CD4-positive, alpha-beta T cell treated with Interleukin-12 subunit alpha and Interleukin-12 subunit beta, for 1 hour (primary cell): ENCODE measurements around the gene SAP25.

Experiments used
- DNase-seq: peaks from one replicate; pipeline ENCODE4 v3.0.0-alpha.2; 2020

The SAP25 gene

DNA sequence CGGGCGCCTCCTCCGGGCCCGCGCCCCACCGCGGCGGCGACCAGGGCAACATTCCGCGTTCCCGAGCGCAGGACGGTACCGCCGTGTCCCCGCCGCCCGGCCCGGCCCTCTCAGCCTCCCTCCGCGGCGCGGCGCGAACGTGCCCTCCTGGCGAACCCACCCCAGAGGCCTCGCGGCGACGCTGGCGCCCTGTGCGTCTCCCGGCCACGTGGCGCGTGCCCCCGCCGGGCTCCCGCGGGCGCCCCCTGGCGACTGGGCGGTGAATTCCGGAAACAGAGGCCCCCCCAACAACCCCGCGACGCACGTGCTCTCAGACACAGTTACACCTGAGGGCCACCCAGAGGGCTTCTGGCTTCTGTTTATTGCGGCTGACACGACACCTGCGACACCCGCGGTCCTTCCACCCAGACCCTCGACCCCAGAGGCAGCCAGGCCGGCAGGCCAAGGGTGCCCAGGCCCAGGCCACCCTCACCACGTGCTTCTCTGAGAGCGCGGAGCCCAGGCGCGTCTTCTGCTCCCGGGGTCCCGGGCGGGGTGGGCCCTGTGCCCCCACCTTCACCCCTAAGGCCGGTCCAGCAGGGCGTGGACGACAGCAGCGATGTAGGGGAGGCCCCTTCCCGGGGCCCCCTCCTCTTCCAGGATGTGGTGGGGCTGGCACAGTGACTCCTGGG is at the start of gene SAP25:
TSS of gene SAP25 (minus strand) at position 210 of the 671 bp plus-strand sequence. CDS start at position 52, 158 bp downstream.
- DNase-seq: no peak

DNA sequence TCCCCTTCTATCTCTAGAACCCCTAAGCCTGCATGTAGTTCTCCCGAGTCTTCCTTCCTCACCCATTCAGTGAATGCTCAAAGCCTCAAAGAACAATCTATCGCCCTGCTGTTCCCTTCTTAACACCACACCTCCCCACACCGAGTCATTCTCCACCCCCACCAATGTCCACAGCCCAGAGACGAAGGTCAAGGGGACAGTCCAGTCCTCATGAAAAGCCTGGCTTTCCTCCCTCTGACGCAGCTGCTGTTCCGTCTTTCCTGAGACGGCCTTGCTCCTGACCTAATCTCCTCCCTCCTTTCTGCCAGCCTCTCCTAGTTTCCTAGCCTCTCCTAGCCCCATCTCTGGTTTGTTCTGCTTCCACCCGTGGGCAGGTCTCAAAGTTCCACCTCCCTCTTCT is 47.9 kb upstream of the SAP25 start:
- no peak for DNase-seq

DNA sequence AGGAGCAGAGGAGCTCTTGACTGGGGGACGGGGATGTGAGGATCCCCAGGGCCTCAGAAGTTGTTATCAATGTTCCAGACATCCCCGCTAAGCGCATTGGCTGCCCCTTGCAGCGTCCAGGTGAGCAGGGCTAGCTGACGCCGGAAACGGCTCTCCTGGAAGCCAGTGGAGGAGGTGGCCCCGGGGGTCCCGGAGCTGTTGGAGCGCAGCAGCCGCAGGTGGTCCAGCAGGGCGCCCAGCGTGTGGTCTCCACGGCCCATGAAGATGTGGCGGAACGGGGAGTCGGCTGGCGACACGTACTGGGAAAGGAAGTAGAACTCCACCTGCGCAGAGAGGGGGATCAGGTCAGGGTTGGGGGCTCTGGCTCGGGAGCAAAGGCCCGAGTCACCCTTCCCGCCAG is 47.1 kb upstream of the SAP25 start:
- DNase-seq: no peak

DNA sequence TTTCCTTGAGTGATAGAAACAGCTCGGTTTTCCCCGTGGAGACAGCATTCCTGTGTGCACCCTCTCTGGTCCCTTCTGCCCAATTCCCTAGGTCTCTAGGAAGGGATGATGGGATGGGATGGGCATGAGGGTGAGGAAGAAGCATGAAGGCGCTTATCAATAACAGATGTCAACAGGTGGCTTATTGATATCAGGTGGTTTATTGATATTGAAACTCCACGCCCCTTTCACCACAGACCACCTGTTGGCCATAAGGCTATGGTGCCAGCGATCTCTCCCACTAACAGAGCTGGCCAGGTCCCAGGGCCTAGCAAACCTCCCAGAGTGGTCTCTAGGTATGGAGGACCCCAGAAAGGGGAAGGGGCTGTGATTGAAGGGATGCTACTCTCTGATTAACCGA is 46.5 kb upstream of the SAP25 start:
- DNase-seq: no peak

DNA sequence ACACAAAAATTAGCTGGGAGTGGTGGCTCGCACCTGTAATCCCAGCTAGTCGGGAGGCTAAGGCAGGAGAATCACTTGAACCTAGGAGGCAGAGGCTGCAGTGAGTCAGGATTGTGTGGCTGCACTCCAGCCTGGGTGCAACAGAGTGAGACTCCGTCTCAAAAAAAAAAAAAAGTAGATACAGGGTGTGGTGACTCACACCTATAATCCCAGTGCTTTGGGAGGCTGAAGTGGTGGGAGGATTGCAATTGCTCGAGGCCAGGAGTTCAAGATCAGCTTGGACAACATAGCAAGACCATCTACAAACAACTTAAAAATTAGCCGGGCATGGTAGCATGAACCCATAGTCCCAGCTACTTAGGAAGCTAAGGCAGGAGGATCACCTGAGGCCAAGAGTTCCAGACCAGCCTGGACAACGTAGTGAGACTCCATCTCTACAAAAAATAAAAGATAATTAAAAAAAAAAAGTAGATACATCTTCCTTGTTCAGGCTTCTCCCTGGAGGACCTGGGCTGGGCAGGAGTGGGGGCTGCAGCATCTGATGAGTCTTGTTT is 40.7 kb upstream of the SAP25 start:
- DNase-seq: no peak

DNA sequence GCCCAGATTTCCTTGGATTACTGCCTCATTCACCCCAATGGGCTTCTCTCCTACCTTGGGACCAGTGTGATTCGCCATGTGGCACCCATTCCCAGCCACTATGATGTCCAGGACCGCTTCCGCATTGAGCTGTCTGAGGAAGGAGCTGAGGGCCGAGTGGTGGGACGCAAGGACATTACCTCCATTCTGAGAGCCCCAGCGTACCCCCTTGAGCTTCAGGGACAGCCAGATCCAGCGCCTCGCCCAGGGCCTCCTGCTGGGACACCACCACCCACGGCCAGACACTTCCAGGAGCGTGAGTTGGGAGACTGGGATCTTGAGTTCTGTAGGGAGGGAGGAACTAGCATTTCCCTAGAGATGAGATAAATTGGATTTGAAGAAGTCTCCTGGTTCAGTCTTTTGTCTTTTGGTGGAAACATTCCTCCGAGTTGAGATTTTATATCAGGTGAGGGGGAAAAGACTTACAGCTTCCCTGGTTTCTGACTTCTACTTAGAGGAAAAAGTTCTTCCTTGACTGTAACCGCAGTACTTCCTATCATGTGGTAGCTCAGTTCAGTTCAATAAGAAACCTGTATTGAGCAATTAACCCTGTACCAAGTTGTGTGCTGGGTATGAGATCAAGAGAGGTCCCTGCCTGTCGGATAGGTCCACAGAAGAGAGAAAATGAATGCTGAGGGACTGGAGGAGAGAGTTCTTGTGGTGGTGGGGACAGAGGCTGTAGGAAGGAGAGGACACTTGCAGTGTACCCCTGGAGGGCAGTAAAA is 39.9 kb upstream of the SAP25 start:
- no peak for DNase-seq

DNA sequence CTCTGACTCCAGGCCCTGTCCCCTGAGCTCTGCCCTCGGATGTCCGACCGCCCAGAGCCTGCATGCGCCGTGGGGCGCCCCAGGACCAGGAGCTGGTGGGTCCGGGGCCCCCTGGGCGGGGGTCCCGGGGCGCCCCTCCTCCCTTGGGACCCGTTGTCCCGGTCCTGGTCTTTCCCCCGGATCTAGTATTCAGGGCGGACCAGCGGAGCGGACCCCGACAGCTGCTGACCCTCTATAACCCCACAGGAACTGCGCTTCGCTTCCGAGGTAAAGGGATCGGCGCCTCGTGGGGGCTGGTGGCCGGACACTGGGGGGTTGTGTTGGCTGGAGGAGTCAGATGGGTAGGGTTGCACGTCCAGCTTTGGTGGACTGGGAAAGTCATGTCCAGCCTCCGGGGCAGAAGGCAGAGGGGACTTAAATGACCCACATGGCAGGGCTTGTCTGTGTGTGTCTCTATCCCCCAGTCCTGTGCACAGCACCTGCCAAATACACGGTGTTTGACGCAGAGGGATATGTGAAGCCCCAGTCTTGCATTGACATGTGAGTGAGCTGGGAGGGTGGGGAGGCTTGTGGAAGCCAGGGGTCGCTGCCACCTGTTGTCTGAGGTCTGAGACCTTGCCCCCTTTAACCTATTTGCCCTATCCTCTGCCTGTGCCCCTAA is 39.2 kb upstream of the SAP25 start:
- DNase-seq: no peak

DNA sequence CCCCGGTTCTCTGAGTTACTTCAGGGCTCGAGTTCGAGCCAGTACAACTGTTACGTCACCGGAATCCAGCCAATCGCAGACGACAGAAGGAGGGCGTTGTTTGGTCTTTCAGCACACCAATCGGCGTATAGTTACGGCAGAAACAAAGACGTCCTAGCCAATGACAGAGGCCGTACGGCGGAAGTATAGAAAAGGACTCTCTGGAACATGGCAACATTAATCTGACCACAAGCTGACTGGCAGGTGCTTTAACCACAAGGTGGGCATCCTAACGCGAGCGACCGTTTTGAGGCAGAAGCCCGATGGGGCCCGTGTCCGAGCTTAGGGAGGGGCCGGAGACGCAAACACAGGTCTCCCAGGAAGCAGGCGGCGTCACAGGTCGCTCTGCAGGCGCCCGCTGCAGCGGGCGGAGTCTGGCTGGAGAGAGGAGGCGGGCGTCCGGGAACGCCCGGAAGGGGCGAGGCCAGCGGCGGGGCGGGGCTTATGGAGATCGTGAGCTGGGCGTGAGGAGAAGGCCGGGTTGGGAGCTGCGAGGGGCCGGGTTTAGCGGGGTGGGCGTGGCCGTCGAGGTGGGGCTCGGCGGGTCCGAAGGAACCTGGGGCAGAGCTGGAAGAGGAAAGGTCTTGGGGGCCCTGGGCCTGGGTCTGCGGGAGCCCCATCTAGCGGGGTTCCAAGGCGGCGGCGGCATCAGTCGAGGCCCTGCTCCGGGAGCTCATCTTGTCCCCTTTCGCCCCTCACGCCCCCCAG is 38.5 kb upstream of the SAP25 start, which contains the start of gene MOSPD3:
TSS of gene MOSPD3 (plus strand) at position 558 of the 747 bp plus-strand sequence. CDS start 252 bp downstream, outside the sequence.
- DNase-seq: peak; percentile 98

DNA sequence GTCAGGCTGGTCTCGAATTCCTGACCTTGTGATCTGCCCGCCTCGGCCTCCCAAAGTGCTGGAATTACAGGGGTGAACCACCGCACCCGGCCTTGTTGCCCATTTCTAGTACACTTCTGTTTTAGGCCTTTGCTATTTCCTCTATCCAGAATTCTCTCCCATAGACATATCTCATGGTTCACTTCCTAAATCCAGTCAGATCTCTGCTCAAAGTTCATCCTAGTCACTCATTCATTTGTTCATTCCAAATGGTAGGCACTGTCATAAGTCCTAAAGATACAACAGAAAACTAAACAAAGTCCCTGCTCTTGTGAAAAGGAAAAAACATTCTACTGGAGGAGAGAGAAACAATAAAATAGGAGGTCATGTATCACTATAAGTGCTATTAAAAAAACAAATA is 36.3 kb upstream of the SAP25 start:
- no peak for DNase-seq

DNA sequence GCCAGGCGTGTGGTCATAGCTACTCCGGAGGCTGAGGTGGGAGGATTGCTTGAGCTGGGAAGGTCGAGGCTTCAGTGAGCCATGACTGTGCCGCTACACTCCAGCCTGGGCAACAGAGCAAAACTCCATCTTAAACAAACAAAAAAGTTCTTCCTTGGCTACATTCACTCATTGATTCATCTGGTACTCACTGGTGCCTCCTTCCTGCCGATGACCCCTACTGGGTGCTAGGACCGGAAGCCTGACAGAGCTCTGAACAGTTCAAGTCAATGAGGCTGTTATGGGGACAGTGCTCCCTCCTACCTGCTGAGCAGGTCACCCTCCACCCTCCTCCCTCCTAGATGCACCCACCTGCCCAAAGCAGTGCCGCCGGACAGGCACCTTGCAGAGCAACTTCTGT is 33.4 kb upstream of the SAP25 start:
- DNase-seq: no peak

DNA sequence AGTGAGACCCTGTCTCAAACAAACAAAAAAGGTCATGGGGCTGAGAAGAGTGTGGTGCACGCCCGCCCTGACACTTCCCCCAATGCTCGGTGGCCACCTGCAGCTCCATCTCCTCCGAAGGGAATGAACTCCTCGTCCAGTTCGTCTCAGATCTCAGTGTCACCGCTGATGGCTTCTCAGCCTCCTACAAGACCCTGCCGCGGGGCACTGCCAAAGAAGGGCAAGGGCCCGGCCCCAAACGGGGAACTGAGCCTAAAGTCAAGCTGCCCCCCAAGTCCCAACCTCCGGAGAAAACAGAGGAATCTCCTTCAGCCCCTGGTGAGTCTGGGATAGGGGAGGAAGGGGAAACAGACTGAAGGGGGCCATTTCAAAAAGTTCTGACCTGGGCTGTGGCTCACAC is 32.6 kb upstream of the SAP25 start:
- no peak for DNase-seq

DNA sequence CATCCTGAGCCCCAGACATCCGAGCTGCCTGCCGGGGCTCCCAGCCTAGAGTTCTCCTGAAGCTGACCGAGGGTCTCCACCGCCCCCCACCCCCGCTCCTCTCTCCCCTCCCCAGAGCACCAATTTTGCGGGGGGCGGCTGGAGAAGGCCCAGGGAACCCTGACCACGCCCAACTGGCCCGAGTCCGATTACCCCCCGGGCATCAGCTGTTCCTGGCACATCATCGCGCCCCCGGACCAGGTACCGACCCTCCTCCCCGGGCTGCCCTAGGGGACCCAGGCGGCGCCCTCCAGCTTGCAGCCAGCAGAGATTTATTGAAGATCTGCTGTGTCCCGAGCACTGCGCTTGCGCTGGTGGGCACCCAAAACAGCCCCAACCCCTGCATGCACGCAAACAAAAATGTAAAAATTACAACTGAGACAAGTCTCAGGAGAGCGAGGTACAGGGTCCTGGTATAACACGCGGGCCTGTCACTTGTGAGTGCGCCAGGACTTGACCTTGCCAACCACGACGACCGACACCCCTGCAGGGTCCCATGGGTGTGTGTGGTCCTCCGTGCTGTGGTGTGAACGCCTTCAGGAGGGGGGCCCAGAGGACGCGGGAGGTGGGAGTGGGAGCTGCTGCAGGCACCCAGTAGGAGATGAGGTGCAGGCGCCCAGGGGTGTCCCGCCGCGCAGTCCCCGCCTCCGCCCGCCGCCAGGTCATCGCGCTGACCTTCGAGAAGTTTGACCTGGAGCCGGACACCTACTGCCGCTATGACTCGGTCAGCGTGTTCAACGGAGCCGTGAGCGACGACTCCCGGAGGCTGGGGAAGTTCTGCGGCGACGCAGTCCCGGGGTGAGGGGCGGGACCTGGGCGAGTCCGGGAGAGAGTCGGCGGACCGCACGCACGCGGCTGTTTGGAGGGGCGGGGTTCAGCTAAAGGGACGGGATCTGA is 31.5 kb upstream of the SAP25 start:
- DNase-seq: peak; percentile 40

DNA sequence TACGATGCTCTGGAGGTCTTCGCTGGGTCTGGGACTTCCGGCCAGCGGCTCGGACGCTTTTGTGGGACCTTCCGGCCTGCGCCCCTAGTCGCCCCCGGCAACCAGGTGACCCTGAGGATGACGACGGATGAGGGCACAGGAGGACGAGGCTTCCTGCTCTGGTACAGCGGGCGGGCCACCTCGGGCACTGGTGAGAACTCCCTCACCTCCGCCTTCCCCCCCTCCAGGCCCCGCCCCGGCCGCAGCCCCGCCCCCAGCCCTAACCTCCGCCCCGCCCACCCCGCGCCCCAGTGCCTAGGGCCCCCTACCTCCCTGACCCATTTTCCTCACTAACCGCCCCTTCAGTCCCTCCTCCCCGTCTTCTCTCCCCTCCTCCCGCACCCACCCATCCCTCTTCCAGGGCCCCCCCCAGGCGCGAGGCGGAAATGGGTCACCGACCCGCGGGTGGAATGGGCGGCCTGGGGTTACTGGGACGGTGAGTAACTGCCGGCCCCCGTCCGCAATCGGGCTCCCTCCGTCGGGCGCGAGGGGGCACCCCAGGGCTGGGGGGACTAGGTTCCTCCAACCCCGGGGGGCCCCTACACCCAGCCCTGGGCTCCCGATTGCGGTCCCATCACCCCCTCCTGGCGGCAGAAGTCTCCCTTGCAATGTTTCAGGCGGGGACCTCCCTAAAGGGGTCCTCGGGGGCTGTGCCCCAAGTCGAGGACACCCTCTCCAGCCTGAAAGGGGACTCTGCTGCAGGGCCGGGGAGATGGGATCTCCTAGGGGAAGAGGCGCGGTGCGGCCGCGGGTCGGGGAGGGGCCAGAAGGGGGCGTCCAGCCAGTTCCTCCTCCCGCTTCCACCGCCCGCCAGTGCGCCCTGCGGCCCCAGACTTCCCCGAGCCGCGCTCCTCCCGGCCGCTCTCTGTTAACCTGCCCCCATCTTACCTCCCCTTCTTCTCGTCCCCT is 30.6 kb upstream of the SAP25 start:
- peak; percentile 83 for DNase-seq

DNA sequence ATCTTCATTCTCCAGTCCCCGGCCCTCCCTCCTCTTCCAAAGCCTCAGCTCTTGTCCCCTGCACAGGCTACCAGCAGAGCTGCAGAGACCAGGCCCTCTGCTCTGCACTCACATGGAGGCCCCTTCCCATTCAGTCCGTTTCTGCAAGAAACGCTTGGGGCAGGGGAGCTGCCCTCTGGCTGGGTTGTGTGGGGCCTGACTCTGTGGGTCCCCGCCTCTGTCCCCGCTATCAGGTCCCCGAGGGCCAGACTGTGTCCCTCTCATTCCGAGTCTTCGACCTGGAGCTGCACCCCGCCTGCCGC is 30.0 kb upstream of the SAP25 start:
- no peak for DNase-seq

DNA sequence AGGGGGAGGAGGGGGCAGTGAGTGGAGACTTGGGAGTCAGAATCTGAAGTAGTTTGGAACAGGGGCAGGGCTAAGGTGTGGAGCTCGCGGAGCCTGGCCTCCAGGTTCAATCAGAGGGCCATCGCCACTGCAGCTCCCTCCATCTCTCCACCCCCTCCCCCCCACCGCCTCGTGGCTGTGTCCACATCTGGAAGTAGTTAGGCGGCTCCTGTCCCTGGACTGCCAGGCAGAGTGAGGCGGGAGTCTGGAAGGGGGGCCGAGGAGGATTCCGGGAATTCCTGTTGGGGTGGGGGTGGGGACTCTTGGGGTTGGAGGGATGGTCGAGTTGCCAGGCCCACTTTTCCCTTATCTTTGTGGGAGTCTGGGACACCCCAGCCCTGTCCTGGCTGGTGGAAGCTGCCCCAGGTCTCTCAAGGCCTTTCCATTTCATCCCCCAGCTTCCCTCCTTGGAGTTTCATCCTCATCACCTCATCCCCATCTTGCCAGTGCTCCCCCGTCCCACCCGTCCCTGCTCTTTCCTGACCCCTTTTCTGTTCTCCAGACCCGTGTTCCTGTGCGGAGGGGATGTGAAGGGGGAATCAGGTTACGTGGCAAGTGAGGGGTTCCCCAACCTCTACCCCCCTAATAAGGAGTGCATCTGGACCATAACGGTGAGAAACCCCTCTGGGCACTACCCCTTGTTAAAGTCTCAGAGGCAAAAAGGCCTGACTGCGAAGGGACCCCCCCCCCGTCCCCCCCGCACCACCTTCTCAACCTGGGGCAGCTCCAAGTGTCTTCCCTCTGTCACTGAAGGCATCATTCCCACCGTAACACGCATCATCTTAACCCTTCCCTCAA is 29.4 kb upstream of the SAP25 start:
- DNase-seq: no peak

DNA sequence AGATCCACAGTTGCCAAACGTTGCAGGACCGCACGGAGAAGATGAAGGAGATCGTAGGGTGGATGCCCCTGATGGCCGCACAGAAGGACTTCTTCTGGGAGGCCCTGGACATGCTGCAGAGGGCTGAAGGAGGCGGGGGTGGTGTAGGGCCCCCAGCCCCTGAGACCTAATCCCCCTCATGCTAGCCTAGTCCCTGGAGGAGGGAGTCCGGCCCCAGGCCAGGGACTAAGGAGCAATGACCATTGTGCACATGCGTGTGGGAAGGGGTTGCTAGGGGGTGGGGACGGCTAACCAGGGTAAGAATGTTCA is 27.0 kb upstream of the SAP25 start:
- DNase-seq: no peak

DNA sequence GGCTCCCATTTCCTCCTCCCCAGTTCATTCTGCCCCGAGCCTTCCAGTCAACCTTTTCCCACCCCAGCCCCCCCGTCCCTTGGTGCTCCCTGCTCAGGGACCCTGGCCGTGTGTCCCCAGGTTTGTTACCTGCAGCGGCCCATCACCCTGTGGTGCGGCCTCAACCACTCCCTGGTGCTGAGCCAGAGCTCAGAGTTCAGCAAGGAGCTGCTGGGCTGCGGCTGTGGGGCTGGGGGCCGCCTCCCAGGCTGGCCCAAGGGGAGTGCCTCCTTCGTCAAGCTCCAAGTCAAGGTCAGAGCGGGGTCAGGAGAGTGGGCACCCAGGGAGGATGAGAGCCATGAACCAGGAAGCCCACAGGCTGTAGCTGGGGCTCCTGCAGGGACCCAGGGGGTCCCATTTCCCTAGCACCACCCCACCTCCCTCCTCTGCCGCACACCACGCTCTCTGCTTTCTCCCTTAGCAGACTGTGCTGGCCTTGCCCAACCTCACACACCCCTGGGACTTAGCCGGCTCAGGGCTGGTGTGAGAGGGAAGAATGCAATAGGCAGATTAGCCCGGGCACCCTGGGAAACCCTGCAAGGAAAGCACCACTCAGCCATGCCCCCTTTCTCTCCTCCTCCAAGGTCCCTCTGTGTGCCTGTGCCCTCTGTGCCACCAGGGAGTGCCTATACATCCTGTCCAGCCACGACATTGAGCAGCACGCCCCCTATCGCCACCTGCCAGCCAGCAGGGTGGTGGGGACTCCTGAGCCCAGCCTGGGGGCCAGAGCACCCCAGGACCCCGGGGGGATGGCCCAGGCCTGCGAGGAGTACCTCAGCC is 26.4 kb upstream of the SAP25 start:
- no peak for DNase-seq

DNA sequence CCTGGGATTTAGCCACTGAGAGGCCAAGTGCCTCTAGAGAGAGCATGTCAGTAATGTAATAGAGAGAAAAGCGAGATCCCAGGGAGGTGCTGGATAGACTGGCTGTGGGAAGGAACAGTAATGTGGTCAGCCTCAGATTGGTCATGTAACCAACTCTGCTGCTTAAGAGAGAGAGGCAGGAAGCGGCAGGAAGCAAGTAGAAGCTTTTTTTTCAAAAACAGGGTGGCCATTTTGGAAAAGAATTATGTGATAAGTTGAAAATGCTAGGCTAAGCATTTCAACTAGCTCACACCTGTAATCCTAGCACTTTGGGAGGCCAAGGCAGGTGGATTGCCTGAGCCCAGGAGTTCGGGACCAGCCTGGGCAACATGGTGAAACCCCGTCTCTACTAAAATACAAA is 24.7 kb upstream of the SAP25 start:
- no peak for DNase-seq

DNA sequence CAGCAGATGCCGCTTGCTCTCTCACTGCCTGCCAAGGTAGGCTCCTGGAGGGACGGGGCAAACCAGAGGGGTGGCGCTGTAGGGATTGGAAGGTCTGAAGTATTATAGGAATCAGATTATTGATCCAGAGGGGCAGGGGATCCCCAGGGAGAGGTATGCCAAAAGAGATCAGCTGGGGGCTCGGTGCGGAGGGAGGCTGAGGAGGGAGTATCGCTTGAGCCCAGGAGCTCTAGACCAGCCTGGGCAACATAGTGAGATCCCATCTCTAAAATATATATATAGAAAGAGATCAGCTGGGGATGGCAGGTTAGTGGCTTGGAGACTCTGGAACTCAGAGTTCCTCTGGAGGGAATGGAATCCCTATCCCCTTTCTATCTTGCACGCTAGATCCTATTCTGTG is 21.5 kb upstream of the SAP25 start:
- DNase-seq: no peak
